ENCODE results near the gene PRKN.

PRKN gene

DNA sequence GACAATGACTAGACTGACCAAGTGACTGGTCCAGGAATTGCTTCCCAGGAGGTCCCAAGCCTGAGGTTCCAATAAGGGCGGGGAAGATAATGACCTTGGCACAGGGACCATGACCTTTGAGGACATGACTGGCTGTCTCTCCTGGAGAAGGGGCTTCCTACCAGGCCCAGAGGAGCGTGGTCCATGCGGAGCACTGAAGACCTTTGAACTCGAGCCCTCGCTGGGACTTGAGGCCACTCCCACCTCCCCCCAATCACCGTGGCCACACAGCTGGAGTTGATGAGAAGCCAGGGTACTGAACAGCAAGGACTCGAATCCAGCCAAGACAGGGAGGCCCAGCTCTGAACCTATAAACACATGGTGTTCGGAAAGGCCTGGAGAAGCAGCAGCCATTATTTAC, 677.0 kb downstream of the PRKN start:
- Histone ChIP-seq H3K27ac (no peak overlapping the region), H3K9me3 (ENCODE audit: severe bottlenecking) (no peaks in the 10 kb centered on the region), H3K27me3 (ENCODE audit: insufficient read depth, low read depth, severe bottlenecking) (no peaks in the 10 kb centered on the region), H3K36me3 (no peaks in the 10 kb centered on the region), H3K4me3 (ENCODE audit: low read depth, low read length) (no peak overlapping the region)
- no peak for DNase-seq
- TF ChIP-seq, protein P1, sequence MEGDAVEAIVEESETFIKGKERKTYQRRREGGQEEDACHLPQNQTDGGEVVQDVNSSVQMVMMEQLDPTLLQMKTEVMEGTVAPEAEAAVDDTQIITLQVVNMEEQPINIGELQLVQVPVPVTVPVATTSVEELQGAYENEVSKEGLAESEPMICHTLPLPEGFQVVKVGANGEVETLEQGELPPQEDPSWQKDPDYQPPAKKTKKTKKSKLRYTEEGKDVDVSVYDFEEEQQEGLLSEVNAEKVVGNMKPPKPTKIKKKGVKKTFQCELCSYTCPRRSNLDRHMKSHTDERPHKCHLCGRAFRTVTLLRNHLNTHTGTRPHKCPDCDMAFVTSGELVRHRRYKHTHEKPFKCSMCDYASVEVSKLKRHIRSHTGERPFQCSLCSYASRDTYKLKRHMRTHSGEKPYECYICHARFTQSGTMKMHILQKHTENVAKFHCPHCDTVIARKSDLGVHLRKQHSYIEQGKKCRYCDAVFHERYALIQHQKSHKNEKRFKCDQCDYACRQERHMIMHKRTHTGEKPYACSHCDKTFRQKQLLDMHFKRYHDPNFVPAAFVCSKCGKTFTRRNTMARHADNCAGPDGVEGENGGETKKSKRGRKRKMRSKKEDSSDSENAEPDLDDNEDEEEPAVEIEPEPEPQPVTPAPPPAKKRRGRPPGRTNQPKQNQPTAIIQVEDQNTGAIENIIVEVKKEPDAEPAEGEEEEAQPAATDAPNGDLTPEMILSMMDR (IDR thresholded peaks at IDR 0.05; ENCODE audit: low read depth, low read length): no peak

GRCh38 chr6:162046324-162046723, 681.2 kb downstream of the PRKN start:
- H3K27me3 ChIP-seq (ENCODE audit: insufficient read depth, low read depth, severe bottlenecking): no peaks in the 10 kb centered on the region
- H3K36me3 ChIP-seq: no peaks in the 10 kb centered on the region
- H3K27ac ChIP-seq: no peak overlapping the region
- no peak for DNase-seq
- TF ChIP-seq, protein P1 (IDR thresholded peaks at IDR 0.05; ENCODE audit: low read depth, low read length): no peak
- no peaks in the 10 kb centered on the region for H3K9me3 ChIP-seq (ENCODE audit: severe bottlenecking)
- no peak overlapping the region for H3K4me3 ChIP-seq (ENCODE audit: low read depth, low read length)

DNA sequence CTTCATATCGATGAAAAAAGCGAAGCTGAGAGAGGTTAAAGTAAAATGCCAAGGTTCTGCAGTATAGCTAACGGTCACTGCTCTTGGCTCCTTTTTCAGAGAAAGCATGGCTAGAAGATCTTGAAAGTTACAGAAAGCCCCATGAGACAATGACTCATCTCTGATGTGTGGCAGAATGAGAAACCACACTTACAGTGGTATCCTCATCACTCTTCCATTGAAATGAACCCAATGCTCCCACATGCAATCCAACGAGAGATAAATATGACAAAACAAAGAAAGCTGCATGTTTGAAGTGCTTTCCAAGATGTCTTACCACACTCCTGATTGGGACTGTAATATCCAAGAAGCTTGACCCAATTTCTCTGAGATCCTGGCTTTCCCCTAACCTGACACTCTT, 694.9 kb downstream of the PRKN start:
- Histone ChIP-seq H3K27ac (no peak overlapping the region), H3K9me3 (ENCODE audit: severe bottlenecking) (no peaks in the 10 kb centered on the region), H3K27me3 (ENCODE audit: insufficient read depth, low read depth, severe bottlenecking) (no peaks in the 10 kb centered on the region), H3K36me3 (no peaks in the 10 kb centered on the region), H3K4me3 (ENCODE audit: low read depth, low read length) (no peak overlapping the region)
- DNase-seq: no peak
- TF ChIP-seq, protein P1 (IDR thresholded peaks at IDR 0.05; ENCODE audit: low read depth, low read length): no peak

DNA sequence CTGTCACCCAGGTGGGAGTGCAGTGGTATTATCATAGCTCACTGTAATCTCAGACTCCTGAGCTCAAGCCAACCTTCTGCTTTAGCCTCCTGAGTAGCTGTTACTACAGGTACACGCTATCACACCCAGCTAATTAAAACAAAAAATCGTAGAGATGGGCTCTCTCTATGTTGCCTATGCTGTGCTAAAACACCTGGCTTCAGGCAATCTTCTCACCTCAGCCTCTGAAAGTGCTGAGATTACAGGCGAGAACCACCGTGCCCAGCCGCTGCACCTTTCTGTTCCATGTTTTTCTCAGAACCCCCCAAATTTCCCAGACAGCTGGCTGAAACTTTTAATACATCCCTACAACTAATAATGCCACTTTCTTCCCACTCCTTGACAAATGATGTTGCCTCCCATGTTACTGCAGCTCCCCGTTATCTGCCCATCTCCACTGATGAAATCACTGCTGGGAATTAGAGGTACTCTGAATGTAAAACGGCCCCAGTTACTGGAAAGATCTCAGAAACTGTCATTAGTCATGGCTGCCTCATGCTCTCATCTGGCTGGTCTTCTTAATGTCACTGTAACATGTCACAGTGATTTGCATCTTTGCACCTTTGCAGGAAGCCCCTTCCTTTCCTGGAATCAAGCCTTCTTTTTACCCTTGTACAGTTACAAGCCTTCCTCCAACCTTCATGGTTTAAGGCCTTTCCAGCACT, 697.5 kb downstream of the PRKN start:
- no peak overlapping the region for H3K4me3 ChIP-seq (ENCODE audit: low read depth, low read length)
- H3K9me3 ChIP-seq (ENCODE audit: severe bottlenecking): no peaks in the 10 kb centered on the region
- no peaks in the 10 kb centered on the region for H3K27me3 ChIP-seq (ENCODE audit: insufficient read depth, low read depth, severe bottlenecking)
- no peak overlapping the region for H3K27ac ChIP-seq
- DNase-seq: no peak
- no peaks in the 10 kb centered on the region for H3K36me3 ChIP-seq
- TF ChIP-seq, protein P1 (IDR thresholded peaks at IDR 0.05; ENCODE audit: low read depth, low read length): no peak

DNA sequence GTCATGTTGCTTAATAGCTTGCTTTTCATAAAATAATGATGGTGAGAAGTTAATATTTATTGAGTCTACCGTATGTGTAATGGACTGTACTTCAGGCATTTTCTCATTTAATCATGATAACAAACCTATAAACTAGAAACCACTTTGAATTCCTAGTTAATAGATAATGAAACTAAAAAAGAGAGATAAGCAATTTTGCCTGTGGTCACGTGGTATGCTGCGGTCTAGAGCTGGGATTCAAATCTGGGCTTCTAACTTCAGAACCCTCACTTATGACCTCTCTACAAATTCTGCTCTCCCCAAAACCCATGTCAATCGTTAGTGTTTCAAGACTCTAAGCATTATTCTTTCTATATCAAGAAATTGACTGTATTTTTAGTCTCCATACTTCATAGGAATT, 700.7 kb downstream of the PRKN start:
- Histone ChIP-seq H3K27ac (no peak overlapping the region), H3K4me3 (ENCODE audit: low read depth, low read length) (no peak overlapping the region), H3K27me3 (ENCODE audit: insufficient read depth, low read depth, severe bottlenecking) (no peaks in the 10 kb centered on the region), H3K36me3 (no peaks in the 10 kb centered on the region), H3K9me3 (ENCODE audit: severe bottlenecking) (no peaks in the 10 kb centered on the region)
- TF ChIP-seq, protein P1 (IDR thresholded peaks at IDR 0.05; ENCODE audit: low read depth, low read length): no peak
- DNase-seq: no peak

DNA sequence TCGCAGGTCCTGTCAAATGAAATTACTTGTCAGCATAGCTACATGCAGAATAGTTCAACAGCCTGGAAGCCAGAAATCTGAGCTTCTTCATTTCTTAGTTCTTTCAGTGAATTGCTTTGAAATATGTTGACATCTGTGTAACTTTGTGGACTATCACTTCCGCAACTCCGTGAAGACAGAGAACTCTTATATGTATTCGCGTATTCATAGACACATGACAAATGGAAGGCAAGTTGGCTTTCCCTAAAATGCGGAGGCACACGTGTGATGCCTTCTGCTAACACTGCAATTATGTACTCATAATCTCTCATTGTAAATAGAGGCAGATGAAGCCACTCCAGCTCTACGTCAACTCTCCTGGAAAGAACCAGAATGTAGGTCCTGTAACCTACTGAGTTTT, 701.5 kb downstream of the PRKN start:
- Histone ChIP-seq H3K27ac (no peak overlapping the region), H3K9me3 (ENCODE audit: severe bottlenecking) (no peaks in the 10 kb centered on the region), H3K27me3 (ENCODE audit: insufficient read depth, low read depth, severe bottlenecking) (no peaks in the 10 kb centered on the region), H3K36me3 (no peaks in the 10 kb centered on the region), H3K4me3 (ENCODE audit: low read depth, low read length) (no peak overlapping the region)
- DNase-seq: no peak
- TF ChIP-seq, protein P1 (IDR thresholded peaks at IDR 0.05; ENCODE audit: low read depth, low read length): no peak
